NOMO-1 treated with dmso at 0.1 percent for 144 hours (cell line): ENCODE data around the gene CYP8B1.

Experiments used
- DNase-seq: peaks from one replicate; lab custom pipeline; 2025; ENCODE audit not compliant: unreplicated experiment; lab: John Stamatoyannopoulos, UW

CYP8B1 gene

GRCh38 chr3:42827654-42828053, 48.0 kb downstream of the CYP8B1 start:
- no peak for DNase-seq

GRCh38 chr3:42827023-42827422, 48.7 kb downstream of the CYP8B1 start:
- DNase-seq, result no peak

- DNase-seq, result no peak
Measured at GRCh38 chr3:42826141-42826540, 49.5 kb downstream of the CYP8B1 start.

- no peak for DNase-seq
Measured at GRCh38 chr3:42823351-42823750, 52.3 kb downstream of the CYP8B1 start.

GRCh38 chr3:42822828-42823227, 52.9 kb downstream of the CYP8B1 start:
- no peak for DNase-seq
